GM10248 (cell line): ENCODE measurements around the gene HNRNPAB.
"Not testable (repeated sequence)": the region's sequence is repeated elsewhere in the genome, so short reads cannot be mapped to it uniquely, and the experiment has no call there.

Experiments used
- CTCF ChIA-PET: fragments of 300-600 bp; sonication (Branson Sonifier 250); formaldehyde crosslinking; extraction: SDS; loops from one replicate; lab custom pipeline; 2021; ENCODE audit warnings: antibody characterized with exemption; lab: Yijun Ruan, JAX
- POLR2A ChIA-PET: fragments of 350-650 bp; sonication (Branson Sonifier 250); formaldehyde crosslinking; extraction: SDS; loops from one replicate; lab custom pipeline; 2020; ENCODE audit warnings: antibody characterized with exemption; lab: Yijun Ruan, JAX
- DNase-seq: peaks from one replicate; pipeline ENCODE4 v3.0.0; 2012; ENCODE audit errors: extremely low spot score
- TF ChIP-seq, protein P1 (sequence below): IDR thresholded peaks from 2 replicates; pipeline ENCODE4 v1.5.1; 2012; ENCODE audit warnings: mild to moderate bottlenecking, low read depth; ENCODE audit errors: extremely low read depth, missing control alignments, control extremely low read depth

Gene HNRNPAB

DNA sequence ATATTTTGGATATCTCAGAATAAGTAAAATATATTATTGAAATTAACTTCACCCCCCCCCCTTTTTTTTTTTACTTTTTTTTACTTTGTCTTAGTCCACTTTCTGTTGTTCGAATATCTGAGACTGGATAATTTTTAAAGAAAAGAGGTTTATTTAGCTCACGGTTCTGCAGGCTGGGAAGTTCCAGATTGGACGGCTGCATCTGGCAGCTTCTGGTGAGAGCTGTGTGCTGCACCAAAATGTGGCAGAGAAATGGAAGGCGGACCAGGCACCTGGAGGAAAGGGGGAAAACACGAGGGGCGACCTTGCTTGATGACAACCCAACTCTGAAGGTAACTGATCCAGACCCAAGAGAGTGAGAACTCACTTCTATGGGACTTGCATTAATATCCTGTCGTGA lies 11.5 kb upstream of the HNRNPAB start:
- TF ChIP-seq, protein P1, sequence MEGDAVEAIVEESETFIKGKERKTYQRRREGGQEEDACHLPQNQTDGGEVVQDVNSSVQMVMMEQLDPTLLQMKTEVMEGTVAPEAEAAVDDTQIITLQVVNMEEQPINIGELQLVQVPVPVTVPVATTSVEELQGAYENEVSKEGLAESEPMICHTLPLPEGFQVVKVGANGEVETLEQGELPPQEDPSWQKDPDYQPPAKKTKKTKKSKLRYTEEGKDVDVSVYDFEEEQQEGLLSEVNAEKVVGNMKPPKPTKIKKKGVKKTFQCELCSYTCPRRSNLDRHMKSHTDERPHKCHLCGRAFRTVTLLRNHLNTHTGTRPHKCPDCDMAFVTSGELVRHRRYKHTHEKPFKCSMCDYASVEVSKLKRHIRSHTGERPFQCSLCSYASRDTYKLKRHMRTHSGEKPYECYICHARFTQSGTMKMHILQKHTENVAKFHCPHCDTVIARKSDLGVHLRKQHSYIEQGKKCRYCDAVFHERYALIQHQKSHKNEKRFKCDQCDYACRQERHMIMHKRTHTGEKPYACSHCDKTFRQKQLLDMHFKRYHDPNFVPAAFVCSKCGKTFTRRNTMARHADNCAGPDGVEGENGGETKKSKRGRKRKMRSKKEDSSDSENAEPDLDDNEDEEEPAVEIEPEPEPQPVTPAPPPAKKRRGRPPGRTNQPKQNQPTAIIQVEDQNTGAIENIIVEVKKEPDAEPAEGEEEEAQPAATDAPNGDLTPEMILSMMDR: no peak
- DNase-seq: no peak
- POLR2A ChIA-PET: no interaction called here
- CTCF ChIA-PET: no interaction called here

DNA sequence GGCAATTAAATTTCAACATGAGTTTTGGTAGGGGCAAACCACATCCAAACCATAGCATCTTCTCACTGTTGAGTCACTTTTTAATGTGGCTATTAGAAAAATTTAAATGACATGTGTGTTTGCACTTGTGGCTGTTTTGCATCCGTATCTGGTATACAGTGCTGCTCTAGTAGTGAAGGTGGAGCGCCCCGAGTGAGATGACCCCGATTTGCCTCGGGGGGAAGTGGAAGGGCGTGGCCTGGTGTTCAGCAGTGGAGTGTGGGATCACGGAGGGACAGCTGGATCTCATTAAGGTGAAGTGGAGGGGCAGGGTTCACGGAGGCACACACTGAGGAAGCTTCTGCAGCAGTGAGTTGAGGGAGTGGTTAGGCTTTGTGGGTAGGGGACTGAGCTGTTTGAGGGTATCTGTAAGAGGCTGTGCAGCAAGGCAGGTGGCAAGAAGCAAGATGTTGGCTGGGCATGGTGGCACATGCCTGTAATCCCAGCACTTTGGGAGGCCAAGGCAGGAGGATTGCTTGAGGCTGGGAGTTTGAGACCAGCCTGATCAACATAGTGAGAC lies 11.0 kb upstream of the HNRNPAB start:
- TF ChIP-seq, protein P1: no peak
- no peak for DNase-seq
- ChIA-PET POLR2A (no interaction called here), CTCF (no interaction called here)

DNA sequence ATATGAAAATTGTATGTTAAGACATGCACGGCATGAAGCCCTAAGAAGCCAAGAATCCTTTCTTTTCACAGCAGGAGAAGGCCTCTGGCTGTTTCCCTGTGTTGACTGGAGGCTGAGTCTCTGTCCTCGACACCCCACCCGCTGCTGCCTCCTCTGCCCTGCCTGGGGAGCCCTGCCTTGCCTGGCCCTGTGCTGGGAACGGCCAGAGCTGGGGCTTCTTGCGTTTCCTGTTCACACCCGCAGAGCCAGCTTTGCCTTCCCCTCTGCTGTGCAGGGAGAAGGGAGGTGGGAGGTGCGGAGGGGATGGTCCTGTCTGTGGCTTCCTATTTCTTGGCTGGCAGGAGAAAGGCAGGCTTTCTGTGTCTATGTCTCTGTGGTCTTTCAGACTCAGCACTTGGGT lies 10.3 kb upstream of the HNRNPAB start:
- no peak for DNase-seq
- TF ChIP-seq, protein P1: no peak
- CTCF ChIA-PET: no interaction called here
- POLR2A ChIA-PET: no interaction called here

DNA sequence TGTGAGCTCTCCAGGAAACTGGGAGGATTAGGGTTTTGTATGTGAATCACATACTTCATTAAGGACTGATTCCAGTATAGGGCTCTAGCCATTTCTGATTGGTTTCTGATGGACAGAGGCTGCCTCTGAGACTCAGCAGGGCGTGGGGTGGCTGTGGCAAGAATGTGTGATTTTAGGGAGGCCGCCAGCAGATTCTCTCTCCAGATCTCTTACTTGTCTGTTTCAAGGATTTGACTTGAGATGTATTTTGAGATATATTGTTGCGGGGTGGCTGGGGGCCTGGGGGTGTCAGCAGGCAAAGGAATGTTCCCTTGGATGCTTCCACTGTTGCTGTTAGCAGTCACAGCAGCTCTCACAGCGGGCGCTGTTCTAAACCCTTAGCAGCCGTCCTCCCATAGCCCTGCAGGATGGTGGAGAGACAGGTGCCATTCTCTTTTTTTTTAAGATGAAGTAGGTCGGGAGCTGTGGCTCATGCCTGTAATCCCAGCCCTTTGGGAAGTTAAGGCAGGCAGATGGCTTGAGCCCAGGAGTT lies 8.0 kb upstream of the HNRNPAB start:
- DNase-seq: no peak
- ChIA-PET POLR2A (no interaction called here), CTCF (interaction anchor here (0.7 to 2.0 kb wide), 6 partner anchors 8 to 121 kb away, joined by 3 to 5 read pairs (median 4); partner anchors contain the start of genes HNRNPAB, NHP2 and PHYKPL)
- TF ChIP-seq, protein P1: no peak

DNA sequence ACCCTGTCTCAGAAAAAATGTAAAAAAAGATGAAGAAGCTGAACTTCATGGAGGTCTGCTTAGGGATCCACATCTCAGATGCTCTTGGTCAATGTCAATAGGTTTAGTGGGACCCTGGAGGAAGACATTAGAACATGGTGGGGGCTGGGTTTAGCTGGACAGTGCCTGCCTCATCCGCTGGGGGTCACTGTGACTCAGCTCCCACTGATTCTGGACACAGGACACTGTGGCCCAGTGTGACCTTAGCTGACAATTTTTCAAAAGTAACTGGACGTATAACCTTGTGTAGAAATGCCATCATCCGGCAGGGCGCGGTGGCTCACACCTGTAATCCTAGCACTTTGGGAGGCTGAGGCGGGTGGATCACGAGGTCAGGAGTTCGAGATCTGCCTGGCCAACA lies 7.3 kb upstream of the HNRNPAB start:
- POLR2A ChIA-PET: no interaction called here
- DNase-seq: peak; percentile 28

DNA sequence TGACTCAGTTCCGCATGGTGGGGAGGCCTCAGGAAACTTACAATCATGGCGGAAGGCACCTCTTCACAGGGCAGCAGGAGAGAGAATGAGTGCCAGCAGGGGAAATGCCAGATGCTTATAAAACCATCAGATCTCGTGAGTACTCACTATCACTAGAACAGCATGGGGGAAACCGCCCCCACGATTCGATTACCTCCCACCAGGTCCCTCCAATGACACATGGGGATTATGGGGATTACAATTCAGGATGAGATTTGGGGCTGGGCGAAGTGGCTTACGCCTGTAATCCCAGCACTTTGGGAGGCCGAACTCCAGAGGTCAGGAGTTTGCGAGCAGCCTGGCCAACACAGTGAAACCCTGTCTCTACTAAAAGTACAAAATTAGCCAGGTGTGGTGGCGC lies 6.2 kb upstream of the HNRNPAB start:
- DNase-seq, CTCF ChIA-PET, POLR2A ChIA-PET: not testable (repeated sequence)

More for the DNA sequence above, 7.3 kb upstream of the HNRNPAB start:
- CTCF ChIA-PET: interaction anchor here (1.0 to 2.0 kb wide), 5 partner anchors 12 to 122 kb away, joined by 3 to 5 read pairs (median 4); partner anchors contain the start of genes NHP2 and PHYKPL
- TF ChIP-seq, protein P1: no peak

DNA sequence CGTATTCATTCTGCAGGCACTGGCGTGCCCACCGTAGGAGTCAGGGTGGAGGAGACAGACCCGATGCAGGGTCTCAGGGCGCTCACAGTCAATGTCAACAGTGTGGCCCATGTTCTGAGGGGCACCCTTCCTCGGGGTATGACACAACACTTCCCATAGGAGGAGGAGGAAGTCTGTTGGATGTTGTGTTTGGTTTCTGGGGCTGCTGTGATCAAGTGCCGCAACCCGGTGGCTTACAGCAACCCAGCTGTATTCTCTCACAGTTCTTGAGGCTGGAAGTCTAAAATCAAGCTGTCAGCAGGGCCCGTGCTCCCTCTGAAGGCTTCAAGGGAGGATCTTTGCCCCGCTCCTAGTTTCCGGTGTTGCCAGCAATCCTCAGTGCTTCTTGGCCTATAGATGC lies 5.6 kb upstream of the HNRNPAB start:
- TF ChIP-seq, protein P1: no peak
- no peak for DNase-seq
- ChIA-PET CTCF (no interaction called here), POLR2A (no interaction called here)
